Retina (tissue), 1 donor: ENCODE results near the gene WDR86.

Source experiments
- DNase-seq: peaks from one replicate; pipeline ENCODE4 v3.0.0-alpha.2; 2016

WDR86 gene

GRCh38 chr7:151405588-151405987 is 4.2 kb downstream of the WDR86 start:
- no peak for DNase-seq

DNA sequence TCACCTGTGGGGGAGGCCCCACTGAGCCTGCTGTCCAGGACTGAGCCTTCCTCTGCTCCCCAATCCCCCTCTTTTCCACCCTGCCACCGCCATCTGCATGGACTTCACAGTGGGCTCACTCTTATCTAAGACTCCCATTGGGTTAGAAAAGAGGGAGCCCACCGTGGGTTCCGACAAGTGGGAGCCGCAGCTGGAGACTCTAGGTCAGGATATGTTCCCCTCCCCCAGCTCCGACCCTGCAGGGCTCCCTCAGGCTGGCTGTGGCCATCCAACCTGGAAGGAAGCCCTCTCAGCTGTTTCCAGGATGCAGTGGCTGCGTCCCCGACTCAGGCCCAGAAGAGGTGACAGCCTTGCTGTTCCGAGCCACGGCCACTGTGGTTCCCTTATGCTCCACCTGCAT is 4.8 kb downstream of the WDR86 start:
- no peak for DNase-seq

- DNase-seq = no peak
Observed at GRCh38 chr7:151404216-151405011, 5.4 kb downstream of the WDR86 start.

DNA sequence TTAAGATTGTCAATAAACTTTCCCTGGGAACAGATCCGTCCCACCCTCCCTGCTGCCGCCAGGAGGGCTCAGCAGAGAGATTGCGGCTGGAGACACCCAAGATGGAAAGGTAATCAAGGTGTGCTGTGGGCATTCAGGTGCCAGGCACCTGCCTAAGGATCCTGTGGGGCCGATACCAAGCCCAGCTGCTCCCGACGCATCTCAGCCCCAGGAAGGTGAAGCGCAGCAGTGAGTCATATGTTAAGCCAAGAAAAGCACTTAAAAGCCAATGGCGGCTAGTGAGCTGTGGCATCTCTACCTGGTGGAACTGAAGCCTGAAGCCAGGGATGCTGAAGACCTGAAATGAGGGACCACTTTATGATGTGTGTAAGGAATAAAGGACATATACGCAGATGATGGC is 6.1 kb downstream of the WDR86 start:
- DNase-seq = no peak

- no peak for DNase-seq
Observed at GRCh38 chr7:151402029-151402835, 7.6 kb downstream of the WDR86 start.

GRCh38 chr7:151400626-151401315 is 9.1 kb downstream of the WDR86 start:
- no peak for DNase-seq

- no peak for DNase-seq
Observed at GRCh38 chr7:151399906-151400305, 9.9 kb downstream of the WDR86 start.

DNA sequence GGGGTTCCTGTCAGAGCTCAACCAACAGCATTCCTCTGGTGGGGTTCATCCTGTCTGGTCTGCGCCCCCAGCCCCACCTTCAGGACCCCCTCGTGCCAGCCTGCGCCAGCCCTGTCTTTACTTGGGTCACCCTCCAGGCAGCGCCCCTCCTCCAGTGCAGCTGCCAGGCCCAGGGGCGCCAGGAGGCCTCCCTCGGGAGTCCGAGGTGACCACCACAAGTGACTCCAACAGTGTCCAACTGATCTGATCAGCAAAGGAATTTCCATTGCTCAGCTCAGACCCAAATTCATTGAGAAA is 10.6 kb downstream of the WDR86 start:
- no peak for DNase-seq

GRCh38 chr7:151398446-151399304 is 11.2 kb downstream of the WDR86 start:
- no peak for DNase-seq

GRCh38 chr7:151397026-151397425 is 12.8 kb downstream of the WDR86 start:
- DNase-seq = no peak

DNA sequence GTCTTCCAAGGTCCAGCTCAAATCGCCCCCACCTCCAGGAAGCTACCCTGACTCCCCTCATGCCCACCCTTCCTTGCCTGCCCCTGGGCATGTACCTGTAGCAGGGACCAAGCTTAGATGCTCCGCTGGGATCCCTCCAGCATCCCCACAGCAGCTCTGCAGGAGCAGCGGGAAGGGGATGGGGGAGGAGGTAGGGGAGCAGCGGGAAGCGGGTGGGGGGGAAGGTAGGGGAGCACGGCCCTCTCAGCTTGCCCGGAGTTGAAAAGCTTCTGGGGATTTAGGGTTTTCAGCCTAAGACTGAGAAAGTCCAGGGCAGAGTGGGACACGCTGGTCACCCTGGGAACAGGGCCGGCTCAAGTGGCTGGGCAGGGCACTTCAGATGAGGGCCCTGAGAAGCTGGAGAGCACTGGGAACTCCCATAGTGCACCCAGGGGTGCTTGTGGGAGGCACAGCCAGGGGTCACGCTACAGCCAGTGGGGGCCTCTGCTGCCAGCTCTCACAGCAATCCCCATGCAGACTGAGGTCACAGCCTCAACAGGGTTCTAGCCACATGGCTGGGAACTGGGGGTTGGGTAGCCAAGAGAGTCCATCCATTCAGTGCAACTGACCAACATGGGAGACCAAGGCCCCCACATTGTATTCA is 13.4 kb downstream of the WDR86 start:
- DNase-seq = no peak

DNA sequence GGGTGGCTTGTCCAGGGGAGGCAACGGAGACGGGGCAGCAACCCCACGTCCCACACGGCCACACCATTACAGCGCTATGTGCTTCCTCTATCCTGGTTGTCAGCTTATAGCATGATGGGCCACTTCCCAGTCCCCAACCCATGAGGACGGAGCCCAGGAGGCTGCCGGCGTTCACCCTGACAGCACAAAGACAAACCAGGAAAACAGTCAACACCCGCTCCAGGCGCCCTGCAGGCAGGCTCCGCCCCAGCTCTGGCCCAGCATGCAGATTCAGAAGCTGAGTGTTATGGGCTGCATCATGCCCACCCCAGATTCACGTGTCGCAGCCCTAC is 14.8 kb downstream of the WDR86 start:
- no peak for DNase-seq

GRCh38 chr7:151394076-151395035 is 15.5 kb downstream of the WDR86 start:
- no peak for DNase-seq

- DNase-seq = no peak
Observed at GRCh38 chr7:151393031-151393977, 16.5 kb downstream of the WDR86 start.

DNA sequence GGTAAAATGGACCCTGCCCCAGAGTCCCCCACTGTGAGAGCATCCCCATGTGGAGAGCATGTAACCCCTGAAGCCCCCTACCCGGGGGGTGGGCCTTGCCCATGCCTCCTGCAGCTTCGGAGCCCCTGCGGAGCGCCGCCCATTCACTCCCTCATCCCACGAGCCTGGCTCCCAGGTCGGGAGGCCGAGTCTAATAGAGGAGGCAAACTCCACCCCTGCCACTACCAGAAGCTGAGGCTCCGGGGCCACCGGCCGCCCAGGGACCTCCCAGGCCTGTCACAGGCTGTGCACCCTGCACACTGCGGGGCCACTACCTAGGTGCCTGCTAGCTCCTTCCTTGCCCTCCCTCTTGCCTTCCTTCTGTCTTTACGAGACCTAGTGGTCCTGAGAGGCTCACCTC is 17.4 kb downstream of the WDR86 start:
- DNase-seq = no peak

DNA sequence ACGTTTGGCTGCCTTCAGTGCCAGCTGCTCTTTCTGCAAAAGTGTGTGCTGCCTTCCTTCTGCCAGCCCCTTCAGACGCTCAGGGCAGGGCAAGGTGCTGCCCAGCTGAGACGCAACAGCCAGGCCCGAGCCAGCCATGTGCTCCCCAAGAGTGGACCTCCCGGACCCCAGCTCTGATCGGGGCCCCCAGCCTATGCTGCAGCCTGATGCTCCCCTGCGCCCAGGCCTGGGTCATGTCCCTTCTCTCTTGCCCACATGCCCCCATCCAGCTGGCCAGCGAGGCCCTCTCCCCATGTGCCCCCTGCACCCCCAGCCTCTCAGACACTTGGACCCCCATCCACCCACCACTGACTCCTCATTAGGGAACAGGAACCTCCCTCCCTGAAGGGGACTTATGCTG is 17.8 kb downstream of the WDR86 start:
- no peak for DNase-seq

GRCh38 chr7:151391358-151391730 is 18.5 kb downstream of the WDR86 start:
- no peak for DNase-seq

GRCh38 chr7:151390598-151391357 is 19.1 kb downstream of the WDR86 start:
- DNase-seq = no peak
